Fibroblast of pulmonary artery (primary cell): ENCODE measurements around the gene COL24A1.

ENCODE experiments used
- DNase-seq: peaks from one replicate; pipeline ENCODE4 v3.0.0-alpha.2; 2010; ENCODE audit warnings: low read depth
- H3K4me3 ChIP-seq: replicated peaks from 2 replicates; pipeline ENCODE4 v1.5.1; 2011; ENCODE audit warnings: low read depth, mild to moderate bottlenecking, control low read depth, low read length, moderate library complexity
- CTCF ChIP-seq: IDR thresholded peaks from 2 replicates; pipeline ENCODE4 v1.5.1; 2011; ENCODE audit warnings: mild to moderate bottlenecking, control low read depth, low read length, inconsistent platforms; ENCODE audit errors: missing control alignments

COL24A1 gene

GRCh38 chr1:86000601-86001000 lies 156.0 kb downstream of the COL24A1 start:
- H3K4me3 ChIP-seq: no peak overlapping the region
- TF ChIP-seq CTCF: no peak
- DNase-seq: no peak

GRCh38 chr1:85998105-85998855 lies 158.3 kb downstream of the COL24A1 start:
- no peak for TF ChIP-seq CTCF
- H3K4me3 ChIP-seq: no peak overlapping the region
- DNase-seq: no peak

- peak; percentile 74 for DNase-seq
- TF ChIP-seq CTCF: no peak
- peak overlapping the region; percentile 35 for H3K4me3 ChIP-seq
These were observed 163.8 kb downstream of the COL24A1 start for GRCh38 chr1:85992791-85993190.

GRCh38 chr1:85991261-85991660 lies 165.3 kb downstream of the COL24A1 start:
- no peak for TF ChIP-seq CTCF
- DNase-seq: no peak
- no peak overlapping the region for H3K4me3 ChIP-seq

GRCh38 chr1:85984636-85985035 lies 171.9 kb downstream of the COL24A1 start:
- DNase-seq: no peak
- TF ChIP-seq CTCF: no peak
- H3K4me3 ChIP-seq: no peak overlapping the region

GRCh38 chr1:85983316-85983715 lies 173.3 kb downstream of the COL24A1 start:
- no peak for TF ChIP-seq CTCF
- no peak overlapping the region for H3K4me3 ChIP-seq
- DNase-seq: no peak
